Measurements from ENCODE around the gene MROH7. TPM values are rescaled to one million over a fixed set of nuclear protein-coding genes. Genes with fewer than 3 reads are reported as not detected.
A peak's percentile ranks its signal among the peaks of the same experiment; 100 is the strongest.

MROH7 gene
- total RNA-seq, 4 donors from 2014 or later: 3.5 to 11.8 (median 5.4) TPM

DNA sequence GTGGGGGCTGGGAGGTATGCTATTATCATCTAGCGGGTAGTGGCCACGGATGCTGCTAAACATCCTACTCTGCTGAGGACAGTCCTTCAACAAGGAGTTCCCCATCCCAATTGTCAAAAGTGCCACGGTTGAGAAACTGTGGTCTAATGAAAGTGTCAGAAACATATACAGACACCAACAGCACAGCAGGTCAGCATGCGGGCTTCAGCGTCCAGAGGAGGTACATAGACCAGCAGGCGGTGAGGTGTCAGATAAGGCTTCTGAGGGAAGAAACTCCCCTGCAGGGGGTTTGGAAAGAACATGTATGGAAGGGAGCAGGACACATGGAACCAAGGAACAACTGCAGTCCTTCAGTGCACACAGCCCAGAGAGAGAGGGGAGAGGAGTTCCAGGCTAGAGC is 69.3 kb downstream of the MROH7 start:
- intact Hi-C loops (cut with DNase I; ENCODE audit: low total_unique reads): no loop called here
- Histone ChIP-seq H3K4me3 (no peak overlapping the region), H3K27me3 (no peaks in the 10 kb centered on the region), H3K36me3 (no peaks in the 10 kb centered on the region), H3K4me1 (no peaks in the 10 kb centered on the region), H3K27ac (no peak overlapping the region), H3K9me3 (no peaks in the 10 kb centered on the region)
- DNase-seq: no peak
- no peak for TF ChIP-seq POLR2A (IDR thresholded peaks at IDR 0.05)
- TF ChIP-seq, protein P1, sequence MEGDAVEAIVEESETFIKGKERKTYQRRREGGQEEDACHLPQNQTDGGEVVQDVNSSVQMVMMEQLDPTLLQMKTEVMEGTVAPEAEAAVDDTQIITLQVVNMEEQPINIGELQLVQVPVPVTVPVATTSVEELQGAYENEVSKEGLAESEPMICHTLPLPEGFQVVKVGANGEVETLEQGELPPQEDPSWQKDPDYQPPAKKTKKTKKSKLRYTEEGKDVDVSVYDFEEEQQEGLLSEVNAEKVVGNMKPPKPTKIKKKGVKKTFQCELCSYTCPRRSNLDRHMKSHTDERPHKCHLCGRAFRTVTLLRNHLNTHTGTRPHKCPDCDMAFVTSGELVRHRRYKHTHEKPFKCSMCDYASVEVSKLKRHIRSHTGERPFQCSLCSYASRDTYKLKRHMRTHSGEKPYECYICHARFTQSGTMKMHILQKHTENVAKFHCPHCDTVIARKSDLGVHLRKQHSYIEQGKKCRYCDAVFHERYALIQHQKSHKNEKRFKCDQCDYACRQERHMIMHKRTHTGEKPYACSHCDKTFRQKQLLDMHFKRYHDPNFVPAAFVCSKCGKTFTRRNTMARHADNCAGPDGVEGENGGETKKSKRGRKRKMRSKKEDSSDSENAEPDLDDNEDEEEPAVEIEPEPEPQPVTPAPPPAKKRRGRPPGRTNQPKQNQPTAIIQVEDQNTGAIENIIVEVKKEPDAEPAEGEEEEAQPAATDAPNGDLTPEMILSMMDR (IDR thresholded peaks at IDR 0.05): no peak

DNA sequence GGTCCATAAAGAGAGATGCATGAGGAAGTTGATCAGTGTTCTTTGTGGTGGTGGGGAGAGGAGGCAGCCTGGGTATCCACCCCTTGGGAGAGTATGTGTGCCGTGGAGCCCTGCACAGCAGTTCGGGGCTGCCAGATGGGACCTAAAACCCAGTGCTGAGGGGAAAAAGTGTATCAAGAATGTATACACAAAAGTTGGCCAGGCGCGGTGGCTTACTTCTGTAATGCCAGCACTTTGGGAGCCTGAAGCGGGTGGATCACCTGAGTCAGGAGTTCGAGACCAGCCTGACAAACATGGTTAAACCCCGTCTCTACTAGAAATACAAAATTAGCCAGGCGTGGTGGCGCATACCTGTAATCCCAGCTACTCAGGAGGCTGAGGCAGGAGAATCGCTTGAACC is 70.0 kb downstream of the MROH7 start:
- no peak for DNase-seq
- Histone ChIP-seq H3K9me3 (no peaks in the 10 kb centered on the region), H3K4me3 (no peak overlapping the region), H3K4me1 (peaks cover 0 to 4% of the 10 kb centered on the region in 2 donors), H3K27me3 (no peaks in the 10 kb centered on the region), H3K27ac (no peak overlapping the region), H3K36me3 (no peaks in the 10 kb centered on the region)
- TF ChIP-seq POLR2A (IDR thresholded peaks at IDR 0.05): no peak
- TF ChIP-seq, protein P1 (IDR thresholded peaks at IDR 0.05): no peak
- intact Hi-C loops (cut with DNase I; ENCODE audit: low total_unique reads): no loop called here

DNA sequence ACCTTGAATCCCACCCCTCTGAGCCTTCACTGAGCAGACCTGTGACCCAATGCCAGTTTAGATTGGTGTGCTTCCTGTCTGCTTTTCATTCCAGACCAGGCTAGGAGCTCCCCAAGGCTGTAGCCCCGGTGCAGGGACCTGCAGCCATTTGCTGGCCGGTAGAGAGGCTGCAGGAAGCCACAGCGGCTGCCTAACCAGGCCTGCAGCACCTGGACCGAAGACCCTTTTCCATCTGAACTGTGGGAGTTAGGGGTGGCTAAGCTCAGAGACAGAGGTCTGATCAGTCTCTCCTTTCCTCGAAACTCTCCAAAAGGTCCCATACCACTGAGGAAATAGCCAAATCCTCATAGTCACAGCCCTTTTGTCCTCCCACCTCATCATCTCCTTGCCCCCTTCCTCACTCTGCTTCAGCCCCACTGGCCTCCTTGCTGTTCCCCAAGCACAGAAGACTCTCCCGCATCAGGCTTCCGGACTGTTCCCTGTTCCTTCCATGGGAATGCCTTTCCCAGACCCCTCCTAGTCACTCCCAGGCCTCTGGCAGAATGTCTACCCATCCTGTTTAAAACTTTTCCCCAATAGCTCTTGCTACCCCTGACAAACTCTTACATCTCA is 73.4 kb downstream of the MROH7 start:
- intact Hi-C loops (cut with DNase I; ENCODE audit: low total_unique reads): no loop called here

GRCh38 chr1:54715493-54716298 is 74.1 kb downstream of the MROH7 start, which contains the start of gene TTC4:
Gene TTC4, plus strand, starts transcription at chr1:54715861. Its CDS starts 48 bp downstream, at chr1:54715909.
- DNase-seq: peak; percentile 67 to 80
- Histone ChIP-seq H3K27me3 (no peaks in the 10 kb centered on the region), H3K4me3 (peak within 1 kb of the TSS; percentile 75 to 93), H3K27ac (peak within 1 kb of the TSS; percentile 53 to 82), H3K36me3 (no peaks in the 10 kb centered on the region), H3K4me1 (peaks cover 0 to 5% of the 10 kb centered on the region in 2 donors), H3K9me3 (no peaks in the 10 kb centered on the region)
- TF ChIP-seq, protein P1 (IDR thresholded peaks at IDR 0.05): peak in 2 of 4 experiments; percentile 24 to 29
- peak; percentile 60 to 65 for TF ChIP-seq POLR2A (IDR thresholded peaks at IDR 0.05)
- intact Hi-C loops (cut with DNase I; ENCODE audit: low total_unique reads): no loop called here

More for the DNA sequence above, 73.4 kb downstream of the MROH7 start:
- TF ChIP-seq POLR2A (IDR thresholded peaks at IDR 0.05): no peak
- TF ChIP-seq, protein P1 (IDR thresholded peaks at IDR 0.05): no peak
- no peak for DNase-seq
- Histone ChIP-seq H3K27ac (peak overlapping the region; percentile 53 to 82), H3K36me3 (no peaks in the 10 kb centered on the region), H3K9me3 (no peaks in the 10 kb centered on the region), H3K27me3 (no peaks in the 10 kb centered on the region), H3K4me1 (peaks cover 0 to 5% of the 10 kb centered on the region in 2 donors), H3K4me3 (peak overlapping the region; percentile 75 to 93)
